GM12872 (cell line): ENCODE measurements around the gene GALNT11.

ENCODE experiments used
- CTCF ChIP-seq: IDR thresholded peaks from 3 replicates; pipeline ENCODE4 v1.5.1; 2011; ENCODE audit warnings: low read depth, mild to moderate bottlenecking, low read length, moderate library complexity; ENCODE audit not compliant: insufficient read depth

GALNT11 gene

DNA sequence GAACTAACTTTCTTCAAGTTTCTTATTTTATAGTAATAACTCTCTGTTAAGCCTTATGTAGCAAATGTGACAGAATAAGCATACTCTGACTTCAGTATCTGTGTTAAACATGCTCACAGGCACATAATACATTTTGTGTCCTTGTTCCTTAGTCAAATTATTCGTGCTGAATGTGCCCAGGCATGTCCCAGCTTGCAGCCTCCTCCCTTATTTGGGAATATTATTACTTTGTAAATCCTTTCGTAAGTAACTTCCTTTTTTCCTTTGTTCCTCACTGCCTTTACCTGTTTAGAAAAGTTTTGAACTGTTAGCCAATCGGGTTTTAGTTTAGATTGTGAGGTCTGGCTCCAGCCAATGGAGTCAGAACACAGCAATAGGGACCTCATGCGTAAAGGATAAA lies 46.9 kb downstream of the GALNT11 start:
- TF ChIP-seq CTCF, result no peak

DNA sequence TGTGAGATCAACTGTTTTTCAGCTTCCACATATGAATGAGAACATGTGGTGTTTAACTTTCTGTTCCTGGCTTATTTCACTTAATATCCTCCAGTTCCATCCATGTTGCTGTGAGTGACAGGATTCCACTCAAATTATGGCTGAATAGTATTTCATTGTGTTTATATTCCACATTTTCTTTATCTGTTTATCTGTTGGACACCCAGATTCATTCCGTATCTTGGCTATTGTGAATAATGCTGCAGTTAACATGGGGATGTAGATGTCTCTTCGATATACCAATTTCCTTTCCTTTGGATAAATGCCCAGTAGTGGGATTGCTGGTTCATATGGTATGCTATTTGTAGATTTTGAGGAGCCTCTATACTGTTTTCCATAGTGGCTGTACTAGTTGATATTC lies 47.9 kb downstream of the GALNT11 start:
- TF ChIP-seq CTCF, result no peak

- no peak for TF ChIP-seq CTCF
These were observed 49.2 kb downstream of the GALNT11 start for GRCh38 chr7:152074673-152075072.

- peak; percentile 62 for TF ChIP-seq CTCF
These were observed 50.9 kb downstream of the GALNT11 start for GRCh38 chr7:152076324-152076821.

DNA sequence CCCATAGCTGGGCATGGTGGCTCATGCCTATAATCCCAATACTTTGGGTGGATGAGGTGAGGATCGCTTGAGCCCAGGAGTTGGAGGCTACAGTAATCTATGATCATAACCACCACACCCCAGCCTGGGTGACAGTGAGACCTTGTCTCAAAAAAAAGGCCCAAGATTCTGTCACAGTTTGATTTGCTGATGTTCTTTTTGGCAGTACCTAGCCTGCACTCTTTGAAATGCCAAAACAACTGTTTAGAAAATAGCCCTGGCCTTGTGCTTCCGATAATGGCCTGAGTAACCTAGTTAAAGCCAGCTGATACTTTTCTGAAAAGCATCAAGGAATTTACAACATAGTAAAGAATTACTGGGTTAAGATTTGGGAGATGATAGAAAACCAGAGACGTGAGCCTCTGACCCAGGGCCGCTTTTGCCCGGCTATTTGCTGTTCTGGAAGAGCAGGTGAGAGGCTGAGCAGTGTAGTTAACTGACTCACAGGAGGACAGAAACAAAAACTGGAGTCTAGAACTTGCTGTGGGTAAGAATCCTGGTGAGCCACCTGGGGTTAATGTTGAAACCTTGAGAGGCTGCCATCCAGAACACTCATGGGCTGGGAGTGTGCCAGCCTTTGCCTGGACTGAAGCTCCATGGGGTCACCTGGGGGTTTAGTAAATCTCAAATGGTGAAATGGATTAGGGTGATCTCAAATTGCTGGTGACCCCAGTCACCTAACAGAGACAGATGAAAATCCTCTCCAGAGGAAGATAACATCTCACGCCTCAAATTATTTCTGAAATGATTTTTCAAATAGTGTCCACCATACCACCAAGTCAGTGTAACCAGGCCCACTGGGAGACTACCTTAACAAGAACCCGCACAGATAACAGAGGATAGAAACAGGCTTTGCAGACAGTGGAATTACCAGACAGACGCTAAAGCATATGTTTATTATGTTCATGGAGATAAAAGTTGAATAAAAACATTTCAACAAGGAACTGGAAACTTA lies 51.8 kb downstream of the GALNT11 start:
- no peak for TF ChIP-seq CTCF

DNA sequence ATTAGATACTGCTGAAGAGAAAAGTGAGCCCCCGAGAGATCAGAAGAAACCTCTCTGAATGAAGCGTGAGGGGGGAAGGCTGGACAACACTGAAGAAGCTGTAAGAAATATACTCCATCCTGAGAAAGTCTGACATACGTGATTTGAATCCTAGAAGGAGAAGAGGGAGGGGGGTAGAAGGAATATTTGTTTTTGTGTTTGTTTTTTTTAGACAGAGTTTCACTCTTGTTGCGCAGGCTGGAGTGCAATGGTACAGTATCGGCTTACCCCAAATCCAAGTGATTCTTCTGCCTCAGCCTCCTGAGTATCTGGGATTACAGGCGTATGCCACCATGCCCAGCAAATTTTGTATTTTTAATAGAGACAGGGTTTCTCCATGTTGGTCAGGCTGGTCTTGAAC lies 52.6 kb downstream of the GALNT11 start:
- TF ChIP-seq CTCF, result no peak

DNA sequence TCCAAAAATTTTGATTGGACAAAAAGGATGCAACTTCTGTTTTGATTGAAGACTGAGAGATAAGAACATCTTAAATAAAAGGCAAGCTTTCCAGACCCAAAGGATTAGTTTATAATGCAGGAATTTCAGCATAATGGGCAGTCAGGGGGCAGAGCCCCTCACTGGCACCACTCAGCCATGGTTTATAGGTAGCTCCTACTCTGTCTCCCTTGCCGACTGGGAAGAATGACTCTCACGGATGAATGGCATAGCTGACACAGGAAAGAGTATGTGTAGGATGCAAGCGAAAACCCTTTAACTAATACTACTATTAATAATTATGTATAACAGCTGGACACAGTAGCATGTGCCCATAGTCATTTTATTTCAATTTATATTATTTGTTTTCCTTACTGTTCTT lies 53.3 kb downstream of the GALNT11 start:
- TF ChIP-seq CTCF, result no peak
